Left renal pelvis (tissue), 4 donors: ENCODE measurements around the gene MAP6D1. TPM values are rescaled to one million over a fixed set of nuclear protein-coding genes. Genes with fewer than 3 reads are reported as not detected.

ENCODE experiments used
- DNase-seq, 4 donors: peaks; one replicate each; pipeline ENCODE4 v3.0.0-alpha.2; 2013; ENCODE audit warnings: low read depth in 4 of 4, low spot score in 3 of 4
- polyA plus RNA-seq, 4 donors: library from polyadenylated mRNA; unstranded; fragments of 120-200 nt; gene quantifications; one replicate each; pipeline ENCODE4 v1.2.1, GENCODE V29; 2013; ENCODE audit not compliant: insufficient read length in 4 of 4

Gene MAP6D1
- polyA plus RNA-seq, 4 donors = 0.47 to 2.5 (median 0.72) TPM; not detected in 1

DNA sequence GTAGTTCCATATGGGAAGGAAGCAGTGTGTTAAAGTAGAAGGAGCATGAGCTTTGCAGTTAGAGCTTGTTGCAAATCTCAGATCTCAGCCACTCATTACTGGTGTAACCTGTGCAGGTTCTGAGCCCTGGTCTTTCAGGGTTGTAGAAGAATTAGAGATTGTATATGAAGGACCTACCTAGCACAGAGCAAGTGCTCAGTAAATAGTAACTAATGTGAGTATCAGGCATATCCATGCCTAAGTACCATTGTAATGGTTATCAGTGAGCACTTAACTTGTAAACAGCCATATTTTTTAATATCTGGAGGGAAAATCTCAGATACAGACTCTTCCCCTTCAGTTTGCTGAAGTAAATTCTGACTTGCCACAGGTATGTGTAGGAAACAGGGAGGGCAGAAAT, 59.3 kb downstream of the MAP6D1 start:
- DNase-seq = no peak

Other genes starting within 250 kb of the MAP6D1 start
- gene KLHL24, start 190.0 kb downstream of the MAP6D1 start, polyA plus RNA-seq = 10 to 100 TPM; 40.5 to 53.9 (median 47.2) TPM
- 10 to 100 TPM; 27.2 to 41.8 (median 35.2) TPM for gene YEATS2, start 127.8 kb downstream of the MAP6D1 start, polyA plus RNA-seq
- gene PARL, start 59.3 kb upstream of the MAP6D1 start, polyA plus RNA-seq = 10 to 100 TPM; 47.7 to 56.9 (median 54.9) TPM
- 10 to 100 TPM; 45.2 to 77.9 (median 54.8) TPM for gene ABCC5, start 192.3 kb upstream of the MAP6D1 start, polyA plus RNA-seq
- gene HTR3D, start 206.2 kb upstream of the MAP6D1 start, polyA plus RNA-seq = not detected
- not detected for gene HTR3C, start 227.5 kb upstream of the MAP6D1 start, polyA plus RNA-seq